Activated T-helper 1 cell treated with anti-CD3 and anti-CD28 coated beads, Interleukin-2, amount 50 U/mL, for 16 hours (primary cell): ENCODE results near the gene NXPH2.
"Not testable (repeated sequence)": the region's sequence is repeated elsewhere in the genome, so short reads cannot be mapped to it uniquely, and the experiment has no call there.

Experiments
- DNase-seq, 2 donors: peaks; one replicate each; pipeline ENCODE4 v3.0.0-alpha.2; 2020; ENCODE audit warnings: low read depth in 1 of 2, low spot score in 1 of 2

The NXPH2 gene

GRCh38 chr2:138712212-138712979, 67.8 kb downstream of the NXPH2 start:
- no peak for DNase-seq

- DNase-seq, result no peak
These were observed 68.4 kb downstream of the NXPH2 start for GRCh38 chr2:138711812-138712211.

GRCh38 chr2:138708682-138709241, 71.4 kb downstream of the NXPH2 start:
- DNase-seq, result no peak

GRCh38 chr2:138707392-138708074, 72.7 kb downstream of the NXPH2 start:
- DNase-seq, result no peak

GRCh38 chr2:138703242-138703641, 76.9 kb downstream of the NXPH2 start:
- no peak for DNase-seq

GRCh38 chr2:138700716-138701115, 79.5 kb downstream of the NXPH2 start:
- DNase-seq, result no peak

GRCh38 chr2:138699421-138699820, 80.8 kb downstream of the NXPH2 start:
- DNase-seq, result no peak

- DNase-seq, result no peak
These were observed 81.8 kb downstream of the NXPH2 start for GRCh38 chr2:138698428-138698827.

GRCh38 chr2:138691667-138692066, 88.5 kb downstream of the NXPH2 start:
- no peak for DNase-seq

- DNase-seq, result no peak
These were observed 90.5 kb downstream of the NXPH2 start for GRCh38 chr2:138689705-138690104.

- DNase-seq, result no peak
These were observed 98.0 kb downstream of the NXPH2 start for GRCh38 chr2:138682163-138682562.

GRCh38 chr2:138677221-138677620, 103.0 kb downstream of the NXPH2 start:
- DNase-seq, result no peak

- DNase-seq, result no peak
These were observed 103.6 kb downstream of the NXPH2 start for GRCh38 chr2:138676619-138677021.

- no peak for DNase-seq
These were observed 108.6 kb downstream of the NXPH2 start for GRCh38 chr2:138671566-138671965.

GRCh38 chr2:138670734-138671133, 109.5 kb downstream of the NXPH2 start:
- DNase-seq, result no peak

- DNase-seq, result no peak
These were observed 114.3 kb downstream of the NXPH2 start for GRCh38 chr2:138665937-138666336.

GRCh38 chr2:138658187-138658894, 121.8 kb downstream of the NXPH2 start:
- no peak for DNase-seq

GRCh38 chr2:138654146-138654545, 126.0 kb downstream of the NXPH2 start:
- DNase-seq, result no peak

- DNase-seq, result no peak
These were observed 127.8 kb downstream of the NXPH2 start for GRCh38 chr2:138652378-138652777.

- no peak for DNase-seq
These were observed 130.6 kb downstream of the NXPH2 start for GRCh38 chr2:138649571-138649970.

GRCh38 chr2:138648606-138649005, 131.6 kb downstream of the NXPH2 start:
- no peak for DNase-seq

- not testable (repeated sequence) for DNase-seq
These were observed 135.4 kb downstream of the NXPH2 start for GRCh38 chr2:138644776-138645175.
